ENCODE data around the gene R3HDM1. TPM values are rescaled to one million over a fixed set of nuclear protein-coding genes. Genes with fewer than 3 reads are reported as not detected.

R3HDM1 gene
- total and polyA plus RNA-seq, 2 donors (not counting 1 experiment from before 2014, with no cell fraction given), result 12.4 to 33.1 TPM

- Histone ChIP-seq H3K79me2 (ENCODE audit: control insufficient read depth, insufficient read depth, low read length) (peaks cover 59% of the 10 kb centered on the region), H3K9ac (ENCODE audit: insufficient read depth, low read length) (no peak overlapping the region), H3K4me2 (ENCODE audit: extremely low read depth, insufficient read depth, low read length) (peak overlapping the region; percentile 27), H3K36me3 (ENCODE audit: control insufficient read depth, insufficient read depth, low read length) (no peaks in the 10 kb centered on the region), H3K27ac (ENCODE audit: insufficient read depth, low read length) (peak overlapping the region; percentile 30), H2AFZ (ENCODE audit: low read length) (no peak overlapping the region), H4K20me1 (ENCODE audit: control insufficient read depth, extremely low read depth, insufficient read depth, low read length) (no peaks in the 10 kb centered on the region), H3K4me3 (replicated peaks in 1 of 4; ENCODE audit: control extremely low read depth in 1 of 4, insufficient read depth in 1 of 4, low read depth in 3 of 4, low read length in 4 of 4) (peak overlapping the region in 2 of 4 experiments; percentile 78 to 92), H3K9me3 (ENCODE audit: control insufficient read depth, insufficient read depth, low read depth, low read length) (no peaks in the 10 kb centered on the region), H3K4me1 (ENCODE audit: control insufficient read depth, extremely low read depth, insufficient read depth, low read length) (peaks cover 3% of the 10 kb centered on the region), H3K27me3 (ENCODE audit: control insufficient read depth, insufficient read depth, low read length) (no peaks in the 10 kb centered on the region)
- DNase-seq (ENCODE audit: low read depth in 2 of 2), result peak; percentile 11 to 14
- TF ChIP-seq, protein P1, sequence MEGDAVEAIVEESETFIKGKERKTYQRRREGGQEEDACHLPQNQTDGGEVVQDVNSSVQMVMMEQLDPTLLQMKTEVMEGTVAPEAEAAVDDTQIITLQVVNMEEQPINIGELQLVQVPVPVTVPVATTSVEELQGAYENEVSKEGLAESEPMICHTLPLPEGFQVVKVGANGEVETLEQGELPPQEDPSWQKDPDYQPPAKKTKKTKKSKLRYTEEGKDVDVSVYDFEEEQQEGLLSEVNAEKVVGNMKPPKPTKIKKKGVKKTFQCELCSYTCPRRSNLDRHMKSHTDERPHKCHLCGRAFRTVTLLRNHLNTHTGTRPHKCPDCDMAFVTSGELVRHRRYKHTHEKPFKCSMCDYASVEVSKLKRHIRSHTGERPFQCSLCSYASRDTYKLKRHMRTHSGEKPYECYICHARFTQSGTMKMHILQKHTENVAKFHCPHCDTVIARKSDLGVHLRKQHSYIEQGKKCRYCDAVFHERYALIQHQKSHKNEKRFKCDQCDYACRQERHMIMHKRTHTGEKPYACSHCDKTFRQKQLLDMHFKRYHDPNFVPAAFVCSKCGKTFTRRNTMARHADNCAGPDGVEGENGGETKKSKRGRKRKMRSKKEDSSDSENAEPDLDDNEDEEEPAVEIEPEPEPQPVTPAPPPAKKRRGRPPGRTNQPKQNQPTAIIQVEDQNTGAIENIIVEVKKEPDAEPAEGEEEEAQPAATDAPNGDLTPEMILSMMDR (conservative IDR thresholded peaks at IDR 0.05 in 1 of 2, IDR thresholded peaks at IDR 0.05 in 1 of 2; ENCODE audit: low read depth in 1 of 2, low read length in 2 of 2), result peak in 1 of 2 donors; percentile 24
- TF ChIP-seq EZH2 (IDR thresholded peaks at IDR 0.05; ENCODE audit: low read length, missing control alignments), result no peak
Measured at GRCh38 chr2:135744760-135745314, 213.6 kb downstream of the R3HDM1 start.

- no peak overlapping the region for H3K4me3 ChIP-seq (replicated peaks in 1 of 4; ENCODE audit: control extremely low read depth in 1 of 4, insufficient read depth in 1 of 4, low read depth in 3 of 4, low read length in 4 of 4)
- no peak overlapping the region for H2AFZ ChIP-seq (ENCODE audit: low read length)
- no peaks in the 10 kb centered on the region for H3K27me3 ChIP-seq (ENCODE audit: control insufficient read depth, insufficient read depth, low read length)
- peak overlapping the region; percentile 17 for H3K4me2 ChIP-seq (ENCODE audit: extremely low read depth, insufficient read depth, low read length)
- H3K4me1 ChIP-seq (ENCODE audit: control insufficient read depth, extremely low read depth, insufficient read depth, low read length), result peaks cover 3% of the 10 kb centered on the region
- H4K20me1 ChIP-seq (ENCODE audit: control insufficient read depth, extremely low read depth, insufficient read depth, low read length), result no peaks in the 10 kb centered on the region
- peaks cover 59% of the 10 kb centered on the region for H3K79me2 ChIP-seq (ENCODE audit: control insufficient read depth, insufficient read depth, low read length)
- no peaks in the 10 kb centered on the region for H3K9me3 ChIP-seq (ENCODE audit: control insufficient read depth, insufficient read depth, low read depth, low read length)
- no peak for TF ChIP-seq EZH2 (IDR thresholded peaks at IDR 0.05; ENCODE audit: low read length, missing control alignments)
- TF ChIP-seq, protein P1 (conservative IDR thresholded peaks at IDR 0.05 in 1 of 2, IDR thresholded peaks at IDR 0.05 in 1 of 2; ENCODE audit: low read depth in 1 of 2, low read length in 2 of 2), result no peak
- H3K36me3 ChIP-seq (ENCODE audit: control insufficient read depth, insufficient read depth, low read length), result no peaks in the 10 kb centered on the region
- H3K9ac ChIP-seq (ENCODE audit: insufficient read depth, low read length), result no peak overlapping the region
- H3K27ac ChIP-seq (ENCODE audit: insufficient read depth, low read length), result no peak overlapping the region
- peak; percentile 64 to 87 for DNase-seq (ENCODE audit: low read depth in 2 of 2)
Measured at GRCh38 chr2:135745545-135745944, 214.3 kb downstream of the R3HDM1 start.

DNA sequence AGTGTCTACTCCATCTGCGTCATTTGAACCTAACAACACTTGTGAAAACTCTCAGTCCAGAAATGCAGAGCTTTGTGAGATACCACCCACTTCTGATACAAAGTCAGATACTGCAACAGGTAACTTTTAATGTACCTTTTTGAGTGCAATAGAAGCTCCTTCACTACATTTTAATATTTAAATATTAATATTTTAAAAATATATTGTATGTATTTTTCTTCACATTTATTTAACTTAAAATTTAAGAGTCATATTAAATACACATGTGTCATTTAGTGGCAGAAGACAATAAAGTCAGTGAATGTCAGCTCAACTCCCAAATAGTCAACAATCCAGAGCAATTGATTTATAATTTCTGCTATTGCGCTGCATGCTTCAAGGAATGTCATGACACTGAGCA lies 224.3 kb downstream of the R3HDM1 start:
- no peak overlapping the region for H3K4me3 ChIP-seq (replicated peaks in 1 of 4; ENCODE audit: control extremely low read depth in 1 of 4, insufficient read depth in 1 of 4, low read depth in 3 of 4, low read length in 4 of 4)
- no peaks in the 10 kb centered on the region for H4K20me1 ChIP-seq (ENCODE audit: control insufficient read depth, extremely low read depth, insufficient read depth, low read length)
- no peaks in the 10 kb centered on the region for H3K9me3 ChIP-seq (ENCODE audit: control insufficient read depth, insufficient read depth, low read depth, low read length)
- no peaks in the 10 kb centered on the region for H3K79me2 ChIP-seq (ENCODE audit: control insufficient read depth, insufficient read depth, low read length)
- H3K4me1 ChIP-seq (ENCODE audit: control insufficient read depth, extremely low read depth, insufficient read depth, low read length), result no peaks in the 10 kb centered on the region
- no peak overlapping the region for H2AFZ ChIP-seq (ENCODE audit: low read length)
- TF ChIP-seq EZH2 (IDR thresholded peaks at IDR 0.05; ENCODE audit: low read length, missing control alignments), result no peak
- TF ChIP-seq, protein P1 (conservative IDR thresholded peaks at IDR 0.05 in 1 of 2, IDR thresholded peaks at IDR 0.05 in 1 of 2; ENCODE audit: low read depth in 1 of 2, low read length in 2 of 2), result no peak
- H3K9ac ChIP-seq (ENCODE audit: insufficient read depth, low read length), result no peak overlapping the region
- H3K4me2 ChIP-seq (ENCODE audit: extremely low read depth, insufficient read depth, low read length), result no peak overlapping the region
- no peaks in the 10 kb centered on the region for H3K27me3 ChIP-seq (ENCODE audit: control insufficient read depth, insufficient read depth, low read length)
- DNase-seq (ENCODE audit: low read depth in 2 of 2), result no peak
- H3K27ac ChIP-seq (ENCODE audit: insufficient read depth, low read length), result no peak overlapping the region
- peaks cover 6% of the 10 kb centered on the region for H3K36me3 ChIP-seq (ENCODE audit: control insufficient read depth, insufficient read depth, low read length)
